Tibial artery (tissue), 4 donors: Measurements from ENCODE around the gene ERRFI1.
A peak's percentile ranks its signal among the peaks of the same experiment; 100 is the strongest.

ENCODE experiments used
- DNase-seq, 2 donors: peaks; one replicate each; pipeline ENCODE4 v3.0.0-alpha.2; 2019
- H3K27ac ChIP-seq, 2 donors: fragments of 200-600 bp; sonication (generic) in 1 of 2; 1 replicate in 1 of 2; 2 replicates in 1 of 2; pipeline ENCODE4 v1.5.1; 2018 to 2019; ENCODE audit warnings: mild to moderate bottlenecking in 1 of 2
- H3K27me3 ChIP-seq, 2 donors: fragments of 200-600 bp; sonication (generic) in 1 of 2; one replicate each; pipeline versions ENCODE4 v1.5.1 to v1.6.0; 2016 to 2019
- H3K36me3 ChIP-seq, 3 donors: fragments of 200-600 bp; sonication (generic) in 2 of 3; one replicate each; pipeline ENCODE4 v1.5.1; 2016 to 2019; ENCODE audit warnings: mild to moderate bottlenecking in 2 of 3
- H3K4me1 ChIP-seq, 4 donors: fragments of 200-600 bp; sonication (generic) in 2 of 4; 1 replicate in 3 of 4; 2 replicates in 1 of 4; pipeline ENCODE4 v1.5.1; 2016 to 2019
- H3K4me3 ChIP-seq, 2 donors: fragments of 200-600 bp; sonication (generic) in 1 of 2; 1 replicate in 1 of 2; 2 replicates in 1 of 2; pipeline ENCODE4 v1.5.1; 2018 to 2019; ENCODE audit warnings: mild to moderate bottlenecking in 2 of 2
- H3K9me3 ChIP-seq, 3 donors: fragments of 200-600 bp; sonication (generic) in 1 of 3; one replicate each; pipeline ENCODE4 v1.5.1; 2016 to 2019
- intact Hi-C: fragments of 100-400 bp; cut with DNase I; formaldehyde crosslinking; loops from one replicate; pipeline ENCODE4 v1.15.0; 2023; ENCODE audit warnings: low total_unique reads
- TF ChIP-seq, protein P1 (sequence below), 2 experiments: fragments of 200-600 bp in 1 of 2; fragments of 450-650 bp in 1 of 2; IDR thresholded peaks; one replicate each; pipeline ENCODE4 v1.5.1; 2017 to 2019; ENCODE audit warnings: antibody characterized with exemption in 2 of 2, mild to moderate bottlenecking in 1 of 2, moderate library complexity in 1 of 2

Gene ERRFI1

DNA sequence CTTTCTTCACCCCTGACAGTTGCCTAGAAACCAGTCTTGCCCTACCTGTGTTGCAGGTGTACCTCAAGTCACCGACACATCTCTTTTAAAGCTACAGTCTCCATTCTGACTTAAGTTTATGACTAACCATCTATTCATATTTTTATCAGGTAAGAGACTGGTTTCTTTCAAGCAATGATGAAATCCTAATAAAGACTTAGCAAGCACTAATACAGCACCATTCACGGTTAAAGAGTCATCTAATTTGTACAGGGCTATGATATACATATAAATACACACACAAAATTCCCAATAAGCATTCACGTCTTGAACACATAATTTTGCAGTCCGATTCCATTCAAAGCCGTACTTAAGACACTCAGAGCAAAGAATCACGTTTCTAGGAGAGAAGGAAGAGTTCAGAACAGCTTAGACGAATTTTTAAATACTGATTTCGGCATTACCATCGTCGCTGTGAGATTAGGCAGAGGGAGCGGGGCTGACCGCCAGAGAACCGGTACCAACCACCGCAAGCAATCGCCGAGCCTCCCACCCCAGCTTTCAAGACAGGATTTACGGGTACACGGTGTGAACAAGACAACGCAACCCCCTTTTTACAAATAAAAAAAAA lies 943 bp downstream of the ERRFI1 start:
- Histone ChIP-seq H3K4me1 (peaks cover 0 to 54% (median 28%) of the 10 kb centered on the region in 4 donors), H3K36me3 (peaks cover 0 to 8% (median 0%) of the 10 kb centered on the region in 3 donors), H3K4me3 (peak overlapping the region; percentile 90 to 91), H3K9me3 (no peaks in the 10 kb centered on the region), H3K27ac (peak overlapping the region; percentile 96 to 98), H3K27me3 (no peaks in the 10 kb centered on the region)
- intact Hi-C loops = no loop called here
- TF ChIP-seq, protein P1, sequence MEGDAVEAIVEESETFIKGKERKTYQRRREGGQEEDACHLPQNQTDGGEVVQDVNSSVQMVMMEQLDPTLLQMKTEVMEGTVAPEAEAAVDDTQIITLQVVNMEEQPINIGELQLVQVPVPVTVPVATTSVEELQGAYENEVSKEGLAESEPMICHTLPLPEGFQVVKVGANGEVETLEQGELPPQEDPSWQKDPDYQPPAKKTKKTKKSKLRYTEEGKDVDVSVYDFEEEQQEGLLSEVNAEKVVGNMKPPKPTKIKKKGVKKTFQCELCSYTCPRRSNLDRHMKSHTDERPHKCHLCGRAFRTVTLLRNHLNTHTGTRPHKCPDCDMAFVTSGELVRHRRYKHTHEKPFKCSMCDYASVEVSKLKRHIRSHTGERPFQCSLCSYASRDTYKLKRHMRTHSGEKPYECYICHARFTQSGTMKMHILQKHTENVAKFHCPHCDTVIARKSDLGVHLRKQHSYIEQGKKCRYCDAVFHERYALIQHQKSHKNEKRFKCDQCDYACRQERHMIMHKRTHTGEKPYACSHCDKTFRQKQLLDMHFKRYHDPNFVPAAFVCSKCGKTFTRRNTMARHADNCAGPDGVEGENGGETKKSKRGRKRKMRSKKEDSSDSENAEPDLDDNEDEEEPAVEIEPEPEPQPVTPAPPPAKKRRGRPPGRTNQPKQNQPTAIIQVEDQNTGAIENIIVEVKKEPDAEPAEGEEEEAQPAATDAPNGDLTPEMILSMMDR (IDR thresholded peaks at IDR 0.05) = no peak
- DNase-seq = no peak

DNA sequence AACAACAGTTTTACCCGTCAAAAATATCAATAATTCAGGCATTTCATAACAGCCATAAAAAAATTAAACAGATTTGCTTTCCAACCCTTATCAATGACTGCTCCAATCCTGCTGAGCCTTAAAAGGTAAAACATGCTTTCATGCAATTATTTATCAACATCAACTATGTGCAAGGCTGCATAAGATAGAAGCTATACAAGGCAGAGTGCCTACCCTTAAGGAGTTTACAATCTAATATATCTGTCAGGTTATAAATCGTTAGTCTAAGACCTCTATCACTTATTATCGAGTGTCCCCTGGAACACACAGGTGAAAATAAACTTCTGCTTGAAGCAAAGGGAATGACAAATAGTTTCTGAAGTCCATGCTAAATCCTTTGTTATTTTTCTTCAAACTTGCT lies 1.8 kb downstream of the ERRFI1 start:
- Histone ChIP-seq H3K4me3 (peak overlapping the region; percentile 90 to 91), H3K27me3 (no peaks in the 10 kb centered on the region), H3K27ac (peak overlapping the region; percentile 96 to 98), H3K36me3 (peaks cover 0 to 8% (median 0%) of the 10 kb centered on the region in 3 donors), H3K9me3 (no peaks in the 10 kb centered on the region), H3K4me1 (peaks cover 0 to 62% (median 36%) of the 10 kb centered on the region in 4 donors)
- intact Hi-C loops = no loop called here
- no peak for DNase-seq
- TF ChIP-seq, protein P1 (IDR thresholded peaks at IDR 0.05) = no peak

DNA sequence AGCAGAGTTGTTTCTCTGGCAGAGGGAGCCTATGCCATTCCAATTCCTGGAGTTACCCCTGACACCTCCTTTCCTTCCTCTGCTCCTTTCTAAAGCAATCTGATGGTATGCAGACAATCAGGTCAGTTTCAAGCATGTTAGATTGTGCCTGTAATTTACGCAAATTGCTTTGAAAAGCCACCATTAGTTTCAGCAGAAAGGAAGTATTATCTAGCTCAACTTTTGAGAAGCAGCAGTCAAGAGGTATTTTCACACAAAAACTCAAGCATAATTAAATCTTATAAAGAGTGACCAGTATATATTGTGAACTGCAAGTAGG lies 2.2 kb downstream of the ERRFI1 start:
- Histone ChIP-seq H3K27ac (peak overlapping the region; percentile 96 to 98), H3K9me3 (no peaks in the 10 kb centered on the region), H3K4me1 (peaks cover 0 to 64% (median 39%) of the 10 kb centered on the region in 4 donors), H3K27me3 (no peaks in the 10 kb centered on the region), H3K36me3 (peaks cover 0 to 8% (median 0%) of the 10 kb centered on the region in 3 donors), H3K4me3 (peak overlapping the region; percentile 90 to 91)
- intact Hi-C loops = no loop called here
- TF ChIP-seq, protein P1 (IDR thresholded peaks at IDR 0.05) = no peak
- DNase-seq = no peak

DNA sequence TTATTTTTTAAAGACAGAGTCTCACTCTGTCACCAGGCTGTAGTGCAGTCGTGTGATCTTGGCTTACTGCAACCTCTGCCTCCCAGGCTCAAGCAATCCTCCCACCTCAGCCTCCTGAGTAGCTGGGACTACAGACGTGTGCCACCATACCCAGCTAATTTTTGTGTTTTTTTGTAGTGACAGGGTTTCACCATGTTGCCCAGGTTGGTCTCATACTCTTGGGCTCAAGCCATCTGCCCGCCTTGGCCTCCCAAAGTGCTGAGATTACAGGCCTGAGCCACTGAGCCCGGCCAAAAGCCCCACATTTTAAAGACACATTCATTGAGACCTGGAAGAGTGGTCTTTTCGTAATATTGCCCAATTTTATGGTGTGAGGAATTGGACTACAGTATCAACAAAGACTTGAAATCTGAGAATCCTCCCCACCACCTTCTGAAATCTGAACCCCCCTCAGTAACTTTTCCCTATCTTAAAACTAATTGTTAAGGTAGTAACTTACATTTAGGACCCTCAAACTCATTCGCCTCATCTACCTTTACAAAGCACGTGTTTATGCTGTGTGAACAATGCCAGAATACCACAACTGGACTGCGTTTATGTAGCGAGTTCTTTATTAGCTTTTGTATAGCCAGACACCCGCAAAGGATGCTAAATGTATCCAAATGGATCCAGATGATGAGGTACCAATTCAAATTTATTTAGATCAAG lies 2.7 kb downstream of the ERRFI1 start:
- Histone ChIP-seq H3K27me3 (no peaks in the 10 kb centered on the region), H3K9me3 (no peaks in the 10 kb centered on the region), H3K27ac (peak overlapping the region; percentile 96 to 98), H3K36me3 (peaks cover 0 to 8% (median 0%) of the 10 kb centered on the region in 3 donors), H3K4me1 (peaks cover 0 to 64% (median 41%) of the 10 kb centered on the region in 4 donors), H3K4me3 (peak overlapping the region; percentile 90 to 91)
- DNase-seq = no peak
- intact Hi-C loops = no loop called here
- TF ChIP-seq, protein P1 (IDR thresholded peaks at IDR 0.05) = no peak

DNA sequence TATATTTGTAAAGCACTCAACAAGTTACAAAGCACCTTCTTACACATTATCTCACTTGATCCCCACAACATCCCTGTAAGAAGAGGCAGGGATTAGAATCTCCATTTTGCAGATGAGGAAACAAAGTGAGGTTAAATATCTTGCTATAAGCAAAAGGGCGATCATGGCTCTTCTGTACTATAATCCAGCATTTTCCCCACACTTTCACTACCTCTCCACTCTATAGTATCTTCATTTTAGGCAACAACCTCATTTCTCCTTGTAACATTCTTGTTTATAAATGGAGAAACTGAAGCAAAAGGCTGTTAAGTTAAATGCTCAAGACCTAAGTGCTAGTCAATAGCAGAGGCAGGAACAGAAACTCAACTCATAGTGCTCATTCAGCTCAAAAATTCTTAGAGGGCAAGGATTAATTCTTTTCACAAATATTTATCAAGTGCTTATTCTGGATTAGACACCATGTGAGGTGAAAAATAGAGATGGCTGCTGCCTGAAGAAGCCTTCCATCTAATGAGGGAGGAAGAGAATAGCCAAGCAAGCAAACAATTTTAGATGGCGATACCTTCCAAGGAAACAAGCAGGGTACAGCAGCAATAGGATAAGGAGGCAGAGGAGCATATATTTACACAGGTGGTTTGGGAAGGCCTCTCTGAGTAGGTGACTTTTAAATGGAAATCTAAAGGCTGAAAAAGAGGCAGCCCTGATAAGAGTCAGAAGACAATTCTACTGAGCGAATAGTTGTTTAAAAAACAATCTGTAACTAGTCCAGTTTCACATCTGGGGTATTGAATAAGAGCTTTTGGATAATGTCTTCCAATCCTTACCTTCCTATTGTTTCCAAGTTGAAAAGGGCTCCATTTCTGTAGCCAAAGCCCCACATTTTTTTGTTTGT lies 3.5 kb downstream of the ERRFI1 start:
- Histone ChIP-seq H3K4me1 (peaks cover 0 to 64% (median 40%) of the 10 kb centered on the region in 4 donors), H3K36me3 (peaks cover 0 to 8% (median 0%) of the 10 kb centered on the region in 3 donors), H3K4me3 (peak overlapping the region; percentile 90 to 91), H3K9me3 (no peaks in the 10 kb centered on the region), H3K27me3 (no peaks in the 10 kb centered on the region), H3K27ac (peak overlapping the region; percentile 96 to 98)
- TF ChIP-seq, protein P1 (IDR thresholded peaks at IDR 0.05) = no peak
- DNase-seq = no peak
- intact Hi-C loops = no loop called here
